Upper lobe of left lung (tissue), 4 donors: Measurements from ENCODE around the gene PTGER1.

Experiments used
- CTCF ChIP-seq, 6 experiments: fragments of 450-650 bp in 4 of 6; fragments of 200-600 bp in 2 of 6; sonication (generic) in 2 of 6; IDR thresholded peaks; one replicate each; pipeline ENCODE4 v1.5.1; 2016 to 2019; ENCODE audit warnings: antibody characterized with exemption in 6 of 6
- EP300 ChIP-seq, 4 donors: sonication (generic); formaldehyde crosslinking; IDR thresholded peaks; one replicate each; pipeline ENCODE4 v1.5.1; 2017; ENCODE audit warnings: antibody characterized with exemption in 4 of 4, control low read depth in 2 of 4
- POLR2A ChIP-seq, 4 donors: fragments of 450-650 bp; IDR thresholded peaks; one replicate each; pipeline ENCODE4 v1.5.1; 2016 to 2017; ENCODE audit warnings: antibody characterized with exemption in 4 of 4, mild to moderate bottlenecking in 2 of 4
- POLR2AphosphoS5 ChIP-seq, 2 donors: sonication (generic); formaldehyde crosslinking; IDR thresholded peaks; one replicate each; pipeline ENCODE4 v1.5.1; 2017; ENCODE audit warnings: antibody characterized with exemption in 2 of 2

DNA sequence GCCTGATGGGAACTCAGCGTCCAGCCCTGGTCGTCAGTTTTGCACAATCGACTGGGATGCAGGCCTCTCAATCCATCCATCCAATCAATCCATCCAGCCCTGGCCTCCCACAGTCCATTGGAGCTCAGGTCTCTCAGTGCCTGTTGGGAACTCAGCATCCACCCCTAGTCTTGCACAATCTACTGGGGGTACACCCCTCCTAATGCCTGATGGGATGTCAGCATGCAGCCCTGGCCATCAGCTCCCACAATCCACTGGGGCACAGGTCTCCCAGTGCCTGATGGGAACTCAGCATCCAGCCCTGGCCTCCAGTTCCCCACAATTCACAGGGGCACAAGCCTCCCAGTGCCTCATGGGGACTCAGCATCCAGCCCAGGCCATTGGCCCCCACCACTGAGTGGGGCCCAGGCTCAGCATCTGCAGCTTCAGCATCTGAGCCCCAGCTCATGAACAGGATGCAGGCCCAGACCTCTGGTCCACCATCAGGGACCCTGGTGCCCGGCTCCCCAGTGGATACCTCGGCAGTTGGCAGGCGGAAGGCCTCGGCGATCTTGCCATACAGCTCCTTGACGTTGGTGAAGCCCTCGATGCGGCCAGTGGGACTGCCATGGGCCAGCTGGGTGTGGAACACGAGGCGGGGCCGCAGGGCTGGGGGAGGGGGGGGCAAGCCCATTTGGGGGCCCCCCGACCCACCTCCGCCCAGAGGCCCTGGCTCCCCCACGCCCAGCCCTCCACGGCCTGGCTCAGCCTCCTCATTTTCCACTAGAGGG, 7.2 kb upstream of the PTGER1 start:
- no peak for TF ChIP-seq CTCF (IDR thresholded peaks at IDR 0.05)
- TF ChIP-seq POLR2A (IDR thresholded peaks at IDR 0.05): no peak
- no peak for TF ChIP-seq POLR2AphosphoS5 (IDR thresholded peaks at IDR 0.05)
- TF ChIP-seq EP300 (IDR thresholded peaks at IDR 0.05): no peak
